ENCODE data around the gene HINT3.
"Not testable (repeated sequence)": the region's sequence is repeated elsewhere in the genome, so short reads cannot be mapped to it uniquely, and the experiment has no call there.

HINT3 gene

GRCh38 chr6:126010040-126010439 is 53.5 kb downstream of the HINT3 start:
- no peak for DNase-seq

DNA sequence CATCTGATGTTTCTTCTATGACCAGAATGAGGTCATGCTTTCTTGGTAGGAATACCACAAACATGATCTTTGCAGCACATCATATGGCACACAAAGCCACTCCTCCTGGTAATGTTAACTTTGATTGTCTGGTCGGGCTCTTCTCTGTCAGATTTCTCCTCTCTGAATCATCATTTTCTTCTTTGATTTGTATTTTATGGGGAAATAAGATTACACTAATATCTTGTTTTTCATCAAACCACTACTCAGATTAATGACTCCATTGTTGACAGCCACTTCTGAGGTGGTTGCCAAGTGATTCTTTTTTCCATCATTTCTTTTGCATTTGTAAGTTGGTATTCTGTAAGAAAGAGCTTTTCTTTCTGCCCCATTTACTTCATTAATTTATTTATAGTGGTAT is 59.3 kb downstream of the HINT3 start:
- no peak for DNase-seq

DNA sequence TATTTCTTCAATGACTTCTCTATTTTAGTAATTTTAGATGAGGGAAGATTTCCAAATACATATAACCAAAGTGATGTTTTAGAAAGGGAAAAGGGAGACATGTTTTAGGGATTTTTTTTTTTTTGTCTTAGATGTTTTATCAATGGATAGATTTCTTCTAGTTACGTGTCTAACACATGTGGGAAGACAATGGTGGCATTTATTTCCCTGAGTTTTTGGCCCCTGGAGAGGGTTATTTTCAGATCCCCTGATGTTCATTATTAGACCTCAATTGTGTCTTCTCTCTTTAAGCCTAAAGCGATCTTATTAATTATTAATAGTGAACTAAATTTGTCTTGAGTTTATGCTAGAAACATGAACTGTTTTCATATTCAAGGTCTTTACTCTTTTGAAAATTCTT is 60.0 kb downstream of the HINT3 start:
- no peak for DNase-seq

- no peak for DNase-seq
Measured at GRCh38 chr6:126017668-126018067, 61.1 kb downstream of the HINT3 start.

DNA sequence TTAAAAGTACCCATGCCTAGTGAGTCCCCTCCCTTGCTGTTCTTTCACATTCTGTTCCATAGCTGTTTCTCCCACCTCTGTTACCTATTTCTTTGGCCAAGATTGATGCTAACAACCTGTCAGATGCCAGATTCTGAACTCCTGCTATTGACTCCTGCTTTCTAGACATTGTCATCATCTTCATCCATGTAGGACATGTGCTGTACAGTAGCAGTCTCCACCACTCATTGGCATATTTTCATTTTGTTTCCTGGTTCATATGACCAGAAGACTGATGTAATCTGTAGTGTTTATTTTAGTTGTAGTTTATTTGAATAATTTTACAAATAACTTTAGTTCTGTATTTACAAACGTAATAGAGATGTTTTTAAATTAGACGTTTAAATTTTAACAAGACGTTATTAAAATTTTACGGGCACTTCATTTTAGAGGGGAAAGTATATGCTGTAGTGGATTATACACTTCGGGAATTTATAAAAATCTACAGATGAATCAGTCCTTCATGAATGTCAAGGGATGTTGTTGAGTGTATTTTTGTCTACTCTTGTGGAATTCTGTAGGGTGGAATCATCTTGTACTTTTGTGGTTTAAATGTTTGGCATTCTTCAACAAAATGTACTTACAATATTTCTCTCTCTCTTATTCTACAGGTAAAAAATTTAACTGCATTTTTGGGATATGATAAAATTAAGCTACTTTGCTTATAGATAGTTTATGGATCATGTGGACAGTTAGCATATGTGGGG is 63.9 kb downstream of the HINT3 start:
- DNase-seq: no peak

GRCh38 chr6:126023474-126023873 is 66.9 kb downstream of the HINT3 start:
- not testable (repeated sequence) for DNase-seq

DNA sequence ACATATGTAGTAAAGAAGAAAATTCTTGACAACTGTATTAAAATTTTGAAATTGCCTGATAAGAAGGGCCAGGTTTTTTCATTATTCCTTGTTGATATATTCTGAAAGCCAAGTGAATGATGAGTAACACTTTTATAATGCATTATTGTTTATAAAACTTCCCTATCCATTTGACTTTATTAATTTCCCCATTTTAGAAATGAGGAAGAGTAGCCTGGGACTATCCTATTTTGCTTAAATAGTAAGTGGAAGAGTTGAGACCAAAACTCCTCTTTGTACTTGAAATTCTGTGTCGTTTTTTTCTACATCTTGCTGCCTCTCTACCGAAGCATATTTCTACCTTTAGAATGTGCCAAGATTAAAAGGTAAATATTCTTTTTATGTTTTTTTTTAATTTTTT is 69.4 kb downstream of the HINT3 start:
- no peak for DNase-seq

GRCh38 chr6:126027601-126028000 is 71.0 kb downstream of the HINT3 start:
- no peak for DNase-seq

Data from activated T-cell treated with anti-CD3 and anti-CD28 coated beads, Interleukin-2, amount 50 U/mL, for 48 hours (primary cell).